ENCODE results near the gene GLI1. TPM values are rescaled to one million over a fixed set of nuclear protein-coding genes. Genes with fewer than 3 reads are reported as not detected.
"Not testable (repeated sequence)": the region's sequence is repeated elsewhere in the genome, so short reads cannot be mapped to it uniquely, and the experiment has no call there.

Gene GLI1
- total RNA-seq, 1 experiment from 2014 or later, result 0.54 TPM

DNA sequence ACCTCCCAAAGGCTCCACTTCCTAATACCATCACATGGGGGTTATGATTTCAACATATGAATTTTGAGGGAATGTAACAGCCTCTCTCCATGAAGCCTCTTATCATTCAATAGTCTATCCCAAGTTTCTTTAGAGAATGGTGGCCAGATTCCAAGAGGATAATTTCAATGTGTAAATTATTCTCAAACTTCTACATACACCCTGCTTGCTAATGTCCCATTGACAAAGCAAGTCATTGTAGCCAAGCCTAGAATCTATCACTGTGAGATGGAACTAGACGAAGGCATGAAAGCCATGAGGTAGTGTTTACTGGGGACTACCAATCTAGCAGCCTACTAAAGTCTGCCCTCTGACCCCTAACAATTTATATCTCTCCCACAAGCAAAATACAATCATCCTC, 21.2 kb upstream of the GLI1 start:
- H3K36me3 Mint-ChIP-seq (ENCODE audit: insufficient read depth, unreplicated experiment), result no peaks in the 10 kb centered on the region

DNA sequence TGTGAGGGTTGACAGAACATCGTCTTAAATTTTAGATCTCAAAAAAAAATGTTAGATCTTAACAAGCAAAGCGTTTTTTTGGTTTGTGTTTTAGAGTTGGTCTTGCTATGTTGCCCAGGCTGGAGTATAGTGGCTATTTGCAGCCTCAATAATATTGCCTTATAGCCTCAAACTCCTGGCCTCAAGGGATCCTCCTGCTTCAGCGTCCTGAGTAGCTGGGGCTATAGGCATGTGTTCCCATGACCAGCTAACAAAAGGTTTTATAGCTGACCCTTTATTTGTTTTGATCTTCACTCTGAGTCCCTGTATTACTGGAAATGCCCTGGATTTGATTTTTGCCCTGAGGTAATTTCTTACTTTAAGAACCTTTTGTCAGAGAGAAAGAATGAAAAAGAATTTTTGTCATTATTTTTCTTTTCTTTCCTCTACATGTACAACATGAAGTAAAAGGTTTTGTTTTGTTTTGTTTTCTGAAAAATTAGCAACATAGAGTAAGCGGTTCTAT, 19.8 kb upstream of the GLI1 start:
- CTCF ChIA-PET, result no interaction called here
- H3K36me3 Mint-ChIP-seq (ENCODE audit: insufficient read depth, unreplicated experiment), result no peaks in the 10 kb centered on the region
- H3K4me1 Mint-ChIP-seq (ENCODE audit: low read depth, unreplicated experiment), result peaks cover 6% of the 10 kb centered on the region
- intact Hi-C loops (cut with micrococcal nuclease; ENCODE audit: unreplicated experiment), result no loop called here
- no peak for DNase-seq
- no TSS peak for BruUV-seq (replicated peaks)
- H3K9me3 Mint-ChIP-seq (ENCODE audit: low read depth, unreplicated experiment), result peaks cover 4% of the 10 kb centered on the region
- no peak overlapping the region for H3K4me3 Mint-ChIP-seq (ENCODE audit: low read depth, unreplicated experiment)
- TF ChIP-seq, protein P1, sequence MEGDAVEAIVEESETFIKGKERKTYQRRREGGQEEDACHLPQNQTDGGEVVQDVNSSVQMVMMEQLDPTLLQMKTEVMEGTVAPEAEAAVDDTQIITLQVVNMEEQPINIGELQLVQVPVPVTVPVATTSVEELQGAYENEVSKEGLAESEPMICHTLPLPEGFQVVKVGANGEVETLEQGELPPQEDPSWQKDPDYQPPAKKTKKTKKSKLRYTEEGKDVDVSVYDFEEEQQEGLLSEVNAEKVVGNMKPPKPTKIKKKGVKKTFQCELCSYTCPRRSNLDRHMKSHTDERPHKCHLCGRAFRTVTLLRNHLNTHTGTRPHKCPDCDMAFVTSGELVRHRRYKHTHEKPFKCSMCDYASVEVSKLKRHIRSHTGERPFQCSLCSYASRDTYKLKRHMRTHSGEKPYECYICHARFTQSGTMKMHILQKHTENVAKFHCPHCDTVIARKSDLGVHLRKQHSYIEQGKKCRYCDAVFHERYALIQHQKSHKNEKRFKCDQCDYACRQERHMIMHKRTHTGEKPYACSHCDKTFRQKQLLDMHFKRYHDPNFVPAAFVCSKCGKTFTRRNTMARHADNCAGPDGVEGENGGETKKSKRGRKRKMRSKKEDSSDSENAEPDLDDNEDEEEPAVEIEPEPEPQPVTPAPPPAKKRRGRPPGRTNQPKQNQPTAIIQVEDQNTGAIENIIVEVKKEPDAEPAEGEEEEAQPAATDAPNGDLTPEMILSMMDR (IDR thresholded peaks at IDR 0.05; ENCODE audit: unreplicated experiment), result no peak
- H3K27me3 Mint-ChIP-seq (ENCODE audit: unreplicated experiment), result no peaks in the 10 kb centered on the region
- no peak overlapping the region for H3K27ac Mint-ChIP-seq (ENCODE audit: unreplicated experiment)

More for the DNA sequence above, 21.2 kb upstream of the GLI1 start:
- TF ChIP-seq, protein P1 (IDR thresholded peaks at IDR 0.05; ENCODE audit: unreplicated experiment), result no peak
- intact Hi-C loops (cut with micrococcal nuclease; ENCODE audit: unreplicated experiment), result no loop called here
- Mint-ChIP-seq H3K4me3 (ENCODE audit: low read depth, unreplicated experiment) (no peak overlapping the region), H3K4me1 (ENCODE audit: low read depth, unreplicated experiment) (peaks cover 6% of the 10 kb centered on the region), H3K9me3 (ENCODE audit: low read depth, unreplicated experiment) (peaks cover 4% of the 10 kb centered on the region), H3K27me3 (ENCODE audit: unreplicated experiment) (no peaks in the 10 kb centered on the region), H3K27ac (ENCODE audit: unreplicated experiment) (no peak overlapping the region)
- CTCF ChIA-PET, result no interaction called here
- no TSS peak for BruUV-seq (replicated peaks)
- DNase-seq, result no peak

DNA sequence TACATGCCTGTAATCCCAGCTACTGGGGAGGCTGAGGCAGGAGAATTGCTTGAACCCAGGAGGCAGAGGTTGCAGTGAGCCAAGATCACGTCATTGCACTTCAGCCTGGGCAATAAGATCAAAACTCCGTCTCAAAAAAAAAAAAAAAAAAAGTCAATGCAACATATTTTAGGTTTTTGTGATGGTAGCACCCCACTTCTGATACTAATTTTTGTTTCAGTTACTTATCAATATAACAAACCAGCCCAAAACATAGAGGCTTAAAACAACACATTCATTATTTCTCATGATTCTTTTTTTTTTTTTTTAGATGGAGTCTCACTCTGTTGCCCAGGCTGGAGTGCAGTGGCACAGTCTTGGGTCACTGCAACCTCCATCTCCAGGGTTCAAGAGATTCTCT, 18.2 kb upstream of the GLI1 start:
- H3K4me1 Mint-ChIP-seq (ENCODE audit: low read depth, unreplicated experiment); H3K36me3 Mint-ChIP-seq (ENCODE audit: insufficient read depth, unreplicated experiment); DNase-seq; H3K4me3 Mint-ChIP-seq (ENCODE audit: low read depth, unreplicated experiment); H3K27me3 Mint-ChIP-seq (ENCODE audit: unreplicated experiment); H3K27ac Mint-ChIP-seq (ENCODE audit: unreplicated experiment); CTCF ChIA-PET; H3K9me3 Mint-ChIP-seq (ENCODE audit: low read depth, unreplicated experiment); intact Hi-C loops (cut with micrococcal nuclease; ENCODE audit: unreplicated experiment); BruUV-seq (replicated peaks): not testable (repeated sequence)

DNA sequence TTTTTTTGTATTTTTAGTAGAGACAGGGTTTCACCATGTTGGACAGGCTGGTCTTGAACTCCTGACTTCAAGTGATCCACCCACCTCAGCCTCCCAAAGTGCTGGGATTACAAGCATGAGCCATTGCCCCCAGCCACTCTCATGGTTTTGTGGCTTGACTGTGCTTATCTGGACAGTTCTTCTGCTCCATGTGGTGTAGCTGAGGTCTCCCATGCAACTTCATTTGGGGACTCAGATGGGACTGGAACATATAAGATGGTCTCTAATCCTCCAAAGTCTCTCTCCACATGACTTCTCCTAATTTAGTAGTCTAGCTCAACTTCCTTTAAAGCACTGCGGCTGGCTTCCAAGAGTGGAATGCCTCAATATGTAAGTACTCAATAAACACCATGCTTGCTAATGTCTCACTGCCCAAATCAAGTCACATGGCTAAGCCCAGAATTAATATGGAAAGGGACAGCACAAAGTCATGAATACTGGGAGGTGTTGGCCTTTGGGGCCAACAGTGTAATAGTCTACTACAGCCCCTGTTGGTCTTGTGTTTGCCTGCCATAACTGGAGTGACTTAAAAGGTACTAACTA, 17.6 kb upstream of the GLI1 start:
- TF ChIP-seq, protein P1 (IDR thresholded peaks at IDR 0.05; ENCODE audit: unreplicated experiment), result no peak
- Mint-ChIP-seq H3K4me3 (ENCODE audit: low read depth, unreplicated experiment) (no peak overlapping the region), H3K27me3 (ENCODE audit: unreplicated experiment) (no peaks in the 10 kb centered on the region), H3K9me3 (ENCODE audit: low read depth, unreplicated experiment) (peaks cover 4% of the 10 kb centered on the region), H3K4me1 (ENCODE audit: low read depth, unreplicated experiment) (peaks cover 6% of the 10 kb centered on the region), H3K36me3 (ENCODE audit: insufficient read depth, unreplicated experiment) (no peaks in the 10 kb centered on the region), H3K27ac (ENCODE audit: unreplicated experiment) (no peak overlapping the region)
- no TSS peak for BruUV-seq (replicated peaks)
- no peak for DNase-seq
- CTCF ChIA-PET, result no interaction called here
- intact Hi-C loops (cut with micrococcal nuclease; ENCODE audit: unreplicated experiment), result no loop called here

DNA sequence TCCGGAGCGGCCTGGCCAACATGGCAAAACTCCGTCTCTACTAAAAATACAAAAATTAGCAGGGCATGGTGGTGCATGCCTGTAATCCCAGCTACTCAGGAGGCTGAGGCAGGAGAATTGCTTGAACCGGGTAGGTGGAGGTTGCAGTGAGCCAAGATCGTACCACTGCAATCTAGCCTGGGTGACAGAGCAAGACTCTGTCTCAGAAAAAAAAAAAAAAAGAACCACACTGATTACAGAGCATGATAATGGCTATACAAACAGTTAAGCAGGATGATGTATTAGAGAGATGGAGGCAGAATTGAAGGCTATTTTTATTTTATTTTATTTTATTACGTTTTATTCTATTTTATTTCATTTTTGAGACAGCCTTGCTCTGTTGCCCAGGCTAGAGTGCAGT, 15.2 kb upstream of the GLI1 start:
- H3K27ac Mint-ChIP-seq (ENCODE audit: unreplicated experiment); H3K9me3 Mint-ChIP-seq (ENCODE audit: low read depth, unreplicated experiment); H3K4me3 Mint-ChIP-seq (ENCODE audit: low read depth, unreplicated experiment); BruUV-seq (replicated peaks); H3K36me3 Mint-ChIP-seq (ENCODE audit: insufficient read depth, unreplicated experiment); intact Hi-C loops (cut with micrococcal nuclease; ENCODE audit: unreplicated experiment); DNase-seq; H3K27me3 Mint-ChIP-seq (ENCODE audit: unreplicated experiment); H3K4me1 Mint-ChIP-seq (ENCODE audit: low read depth, unreplicated experiment): not testable (repeated sequence)
- CTCF ChIA-PET, result interaction anchor here (0.6 kb wide), 1 partner anchor 12 kb away, joined by 3 read pairs; no protein-coding TSS in a partner anchor

Data from Calu3 (cell line).